GM12874 (cell line): ENCODE results near the gene RLIM.

ENCODE experiments used
- CTCF ChIP-seq: IDR thresholded peaks from 2 replicates; pipeline ENCODE4 v1.5.1; 2011; ENCODE audit warnings: low read depth, mild to moderate bottlenecking, control low read depth, low read length, moderate library complexity; ENCODE audit not compliant: insufficient read depth

RLIM gene

GRCh38 chrX:74535408-74536151 is 78.8 kb downstream of the RLIM start:
- no peak for TF ChIP-seq CTCF
